HUES64 (cell line): ENCODE results near the gene ATG5.

Source experiments
- H3K27ac ChIP-seq: 2 replicates; pipeline ENCODE4 v1.7.0; 2013; ENCODE audit warnings: low read depth, low read length, inconsistent platforms
- H3K27me3 ChIP-seq: 2 replicates; pipeline ENCODE4 v1.6.1; 2013; ENCODE audit warnings: mild to moderate bottlenecking, low read length; ENCODE audit not compliant: insufficient read depth
- H3K36me3 ChIP-seq: 2 replicates; pipeline ENCODE4 v1.6.1; 2013; ENCODE audit warnings: mild to moderate bottlenecking, low read length; ENCODE audit not compliant: insufficient read depth
- H3K4me1 ChIP-seq: 2 replicates; pipeline ENCODE4 v1.6.1; 2013; ENCODE audit warnings: mild to moderate bottlenecking, low read length, moderate library complexity; ENCODE audit not compliant: insufficient read depth
- H3K4me3 ChIP-seq: 2 replicates; pipeline ENCODE4 v1.5.1; 2013; ENCODE audit warnings: mild to moderate bottlenecking, low read length, moderate library complexity
- H3K9ac ChIP-seq: 2 replicates; pipeline ENCODE4 v1.6.1; 2013; ENCODE audit warnings: mild to moderate bottlenecking, low read depth, low read length
- H3K9me3 ChIP-seq: 2 replicates; pipeline ENCODE4 v1.6.1; 2013; ENCODE audit warnings: low read depth, low read length; ENCODE audit not compliant: insufficient read depth
- WGBS: fragments of 150-250, 120-280 bp; methylation state at CpG from one replicate; pipeline ENCODE4 v1.1.7; 2013; ENCODE audit warnings: missing lambda C conversion rate; 5-methylcytosine and 5-hydroxymethylcytosine counted together

The ATG5 gene

GRCh38 chr6:106178900-106179299 lies 146.7 kb downstream of the ATG5 start:
- Histone ChIP-seq H3K4me3 (no peak overlapping the region), H3K4me1 (no peaks in the 10 kb centered on the region), H3K27me3 (no peaks in the 10 kb centered on the region), H3K9ac (no peak overlapping the region), H3K9me3 (no peaks in the 10 kb centered on the region), H3K36me3 (no peaks in the 10 kb centered on the region), H3K27ac (no peak overlapping the region)
- WGBS = 100% methylated on average over 3 of the region's 3 CpGs

- Histone ChIP-seq H3K4me1 (no peaks in the 10 kb centered on the region), H3K4me3 (no peak overlapping the region)
These were observed 147.8 kb downstream of the ATG5 start for GRCh38 chr6:106177786-106178185.

GRCh38 chr6:106173124-106173879 lies 152.3 kb downstream of the ATG5 start:
- H3K9ac ChIP-seq = no peak overlapping the region
- no peaks in the 10 kb centered on the region for H3K9me3 ChIP-seq
- no peaks in the 10 kb centered on the region for H3K27me3 ChIP-seq
- 64% methylated on average over 1 of the region's 2 CpGs for WGBS
- no peak overlapping the region for H3K4me3 ChIP-seq
- no peak overlapping the region for H3K27ac ChIP-seq
- no peaks in the 10 kb centered on the region for H3K4me1 ChIP-seq
- no peaks in the 10 kb centered on the region for H3K36me3 ChIP-seq

More at GRCh38 chr6:106177786-106178185, 147.8 kb downstream of the ATG5 start:
- no peaks in the 10 kb centered on the region for H3K36me3 ChIP-seq
- no peak overlapping the region for H3K9ac ChIP-seq
- no peaks in the 10 kb centered on the region for H3K9me3 ChIP-seq
- WGBS = 93% methylated on average over 2 of the region's 2 CpGs
- no peak overlapping the region for H3K27ac ChIP-seq
- H3K27me3 ChIP-seq = no peaks in the 10 kb centered on the region

GRCh38 chr6:106170030-106170791 lies 155.3 kb downstream of the ATG5 start:
- H3K36me3 ChIP-seq = no peaks in the 10 kb centered on the region
- no peaks in the 10 kb centered on the region for H3K27me3 ChIP-seq
- H3K4me3 ChIP-seq = no peak overlapping the region
- H3K9ac ChIP-seq = no peak overlapping the region
- no peaks in the 10 kb centered on the region for H3K9me3 ChIP-seq
- H3K27ac ChIP-seq = no peak overlapping the region
- WGBS = 92% methylated on average over 5 of the region's 5 CpGs
- H3K4me1 ChIP-seq = peaks cover 11% of the 10 kb centered on the region

- Histone ChIP-seq H3K9me3 (no peaks in the 10 kb centered on the region), H3K27ac (no peak overlapping the region), H3K4me3 (no peak overlapping the region), H3K4me1 (peaks cover 11% of the 10 kb centered on the region), H3K9ac (no peak overlapping the region), H3K36me3 (no peaks in the 10 kb centered on the region), H3K27me3 (no peaks in the 10 kb centered on the region; the same call in 1 of the 2 replicates)
- WGBS = 96% methylated on average over 4 of the region's 5 CpGs
These were observed 156.0 kb downstream of the ATG5 start for GRCh38 chr6:106169517-106169916.

- H3K27ac ChIP-seq = no peak overlapping the region
These were observed 157.3 kb downstream of the ATG5 start for GRCh38 chr6:106168097-106168888.

GRCh38 chr6:106167096-106167814 lies 158.3 kb downstream of the ATG5 start:
- 63% methylated on average over 6 of the region's 6 CpGs for WGBS
- no peak overlapping the region; the same call in 1 of the 2 replicates for H3K9ac ChIP-seq

More at GRCh38 chr6:106168097-106168888, 157.3 kb downstream of the ATG5 start:
- WGBS = 96% methylated on average over 15 of the region's 15 CpGs
- Histone ChIP-seq H3K27me3 (no peaks in the 10 kb centered on the region; the same call in 1 of the 2 replicates), H3K9ac (no peak overlapping the region), H3K36me3 (no peaks in the 10 kb centered on the region), H3K4me3 (no peak overlapping the region), H3K4me1 (peaks cover 21% of the 10 kb centered on the region), H3K9me3 (no peaks in the 10 kb centered on the region)

GRCh38 chr6:106165885-106166485 lies 159.6 kb downstream of the ATG5 start:
- Histone ChIP-seq H3K4me1 (peaks cover 25% of the 10 kb centered on the region), H3K36me3 (no peaks in the 10 kb centered on the region), H3K27ac (no peak overlapping the region), H3K9ac (no peak overlapping the region), H3K27me3 (no peaks in the 10 kb centered on the region; the same call in 1 of the 2 replicates), H3K9me3 (no peaks in the 10 kb centered on the region), H3K4me3 (no peak overlapping the region)
- 79% methylated on average over 1 of the region's 3 CpGs for WGBS

More at GRCh38 chr6:106167096-106167814, 158.3 kb downstream of the ATG5 start:
- Histone ChIP-seq H3K4me1 (peaks cover 25% of the 10 kb centered on the region), H3K4me3 (peak overlapping the region; percentile 17; the same call in 1 of the 2 replicates), H3K9me3 (no peaks in the 10 kb centered on the region), H3K27me3 (no peaks in the 10 kb centered on the region; the same call in 1 of the 2 replicates), H3K36me3 (no peaks in the 10 kb centered on the region), H3K27ac (peak overlapping the region; percentile 74)

- H3K9ac ChIP-seq = no peak overlapping the region
- H3K36me3 ChIP-seq = no peaks in the 10 kb centered on the region
- peaks cover 25% of the 10 kb centered on the region for H3K4me1 ChIP-seq
- no peak overlapping the region for H3K4me3 ChIP-seq
- H3K27me3 ChIP-seq = no peaks in the 10 kb centered on the region; the same call in 1 of the 2 replicates
- 92% methylated on average over 17 of the region's 17 CpGs for WGBS
- H3K9me3 ChIP-seq = no peaks in the 10 kb centered on the region
- no peak overlapping the region for H3K27ac ChIP-seq
These were observed 161.3 kb downstream of the ATG5 start for GRCh38 chr6:106163966-106164877.
